Activated gamma-delta T cell treated with Interleukin-2 at 50 U/mL for 16 hours (primary cell): ENCODE results near the gene NTM.

Experiments used
- DNase-seq: peaks from one replicate; pipeline ENCODE4 v3.0.0-alpha.2; 2020

NTM gene

DNA sequence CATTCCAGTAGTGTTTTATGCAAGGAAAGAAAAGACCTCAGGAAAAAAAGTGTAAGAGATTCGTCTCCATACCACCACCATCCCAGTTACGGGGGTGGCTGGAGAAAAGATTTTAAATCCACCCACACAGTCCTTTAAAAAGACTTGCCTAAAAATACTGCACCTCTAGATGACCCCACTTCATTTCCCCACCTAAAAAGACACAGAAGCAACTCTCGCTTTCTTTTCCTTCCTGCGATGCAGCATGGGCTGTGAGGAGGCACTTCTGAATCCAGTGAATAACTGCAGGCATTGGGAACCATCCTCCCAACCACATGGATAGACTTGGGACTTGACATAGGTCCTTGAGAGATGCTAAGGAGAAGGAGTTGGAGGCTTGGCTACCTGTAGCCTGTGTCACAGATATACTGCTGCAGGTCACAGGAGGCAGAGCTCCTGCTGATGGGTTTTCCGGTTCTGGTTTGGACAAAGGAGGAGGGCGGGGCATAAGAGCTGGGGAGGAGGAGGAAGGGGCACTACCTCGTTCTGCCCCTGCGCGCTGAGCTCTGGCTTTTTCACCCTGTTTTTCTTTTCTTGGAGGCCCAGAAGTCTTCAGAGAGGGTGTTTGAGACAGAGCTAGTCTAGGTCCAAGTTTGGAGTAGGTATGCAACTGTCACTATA, 285.9 kb downstream of the NTM start:
- DNase-seq, result no peak

DNA sequence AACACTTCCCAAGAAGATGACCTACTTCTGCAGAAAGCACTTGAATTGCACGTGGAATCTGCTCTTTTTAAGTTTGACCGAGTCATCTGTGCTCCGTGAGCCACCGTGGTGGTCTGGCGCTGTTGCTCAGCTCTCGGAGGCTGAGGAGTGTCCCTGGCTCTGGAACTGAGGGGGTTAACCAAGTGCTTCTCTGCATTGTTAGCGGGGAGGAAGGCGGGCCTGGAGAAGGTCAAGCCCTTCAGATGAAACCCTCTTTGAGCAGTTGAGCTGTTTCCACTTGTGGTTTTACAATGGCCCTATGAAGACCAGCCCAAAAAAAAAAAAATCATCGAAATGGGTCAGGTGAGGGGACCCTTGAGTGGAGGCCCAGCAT, 286.4 kb downstream of the NTM start:
- no peak for DNase-seq

DNA sequence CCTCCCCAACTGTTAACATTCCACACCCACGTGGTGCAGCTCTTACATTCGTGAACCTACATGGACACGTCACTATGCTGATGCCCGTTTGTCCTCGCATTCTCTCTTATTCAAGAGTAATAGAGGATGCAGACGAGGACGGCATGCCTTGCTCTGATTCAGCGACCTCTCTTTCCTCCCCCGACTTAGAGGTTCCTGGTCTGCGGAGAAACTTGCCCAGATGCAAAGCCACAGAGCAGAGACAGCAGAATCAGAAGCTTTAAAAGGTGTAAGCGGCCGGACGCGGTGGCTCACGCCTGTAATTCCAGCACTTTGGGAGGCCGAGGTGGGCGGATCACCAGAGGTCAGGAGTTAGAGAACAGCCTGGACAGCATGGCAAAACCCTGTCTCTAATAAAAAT, 288.0 kb downstream of the NTM start:
- DNase-seq, result no peak

DNA sequence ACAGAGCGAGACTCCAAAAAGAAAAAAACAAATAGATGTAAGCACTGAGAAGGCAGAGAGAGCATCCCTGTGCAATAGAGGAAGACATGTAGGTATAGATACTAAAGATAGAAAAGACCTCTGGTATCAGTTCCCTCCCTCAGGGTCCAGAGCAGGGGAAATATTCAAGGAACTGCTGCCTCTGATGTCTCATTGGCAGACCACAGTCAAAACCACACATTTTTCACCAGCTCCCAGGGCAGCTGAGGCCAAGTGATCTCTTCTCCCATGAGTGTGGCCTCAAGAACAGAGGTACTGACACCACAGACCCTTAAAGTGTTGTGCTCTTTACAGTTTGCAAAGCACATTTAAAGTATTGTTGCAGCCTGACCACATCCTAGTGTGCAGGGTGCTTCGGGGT, 288.5 kb downstream of the NTM start:
- DNase-seq, result no peak

DNA sequence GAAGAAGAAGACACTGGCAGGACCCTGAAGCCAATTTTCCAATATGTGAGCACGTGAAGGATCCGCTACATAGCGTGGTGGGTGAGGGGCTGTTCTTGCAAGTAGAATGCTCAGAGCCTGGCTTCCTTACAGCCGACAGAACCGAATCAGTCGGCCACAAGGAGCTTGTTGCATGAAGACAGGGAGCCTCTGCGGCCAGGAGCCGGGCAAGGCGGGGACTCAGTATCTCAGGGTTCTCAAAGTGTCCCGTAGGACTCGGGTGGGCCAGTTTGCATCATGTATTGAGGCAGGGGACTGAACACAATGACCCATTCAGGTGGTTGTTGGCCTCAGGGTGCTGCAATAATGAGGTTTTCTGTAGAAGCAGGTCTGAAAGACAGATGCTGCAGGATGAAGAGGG, 289.5 kb downstream of the NTM start:
- no peak for DNase-seq

DNA sequence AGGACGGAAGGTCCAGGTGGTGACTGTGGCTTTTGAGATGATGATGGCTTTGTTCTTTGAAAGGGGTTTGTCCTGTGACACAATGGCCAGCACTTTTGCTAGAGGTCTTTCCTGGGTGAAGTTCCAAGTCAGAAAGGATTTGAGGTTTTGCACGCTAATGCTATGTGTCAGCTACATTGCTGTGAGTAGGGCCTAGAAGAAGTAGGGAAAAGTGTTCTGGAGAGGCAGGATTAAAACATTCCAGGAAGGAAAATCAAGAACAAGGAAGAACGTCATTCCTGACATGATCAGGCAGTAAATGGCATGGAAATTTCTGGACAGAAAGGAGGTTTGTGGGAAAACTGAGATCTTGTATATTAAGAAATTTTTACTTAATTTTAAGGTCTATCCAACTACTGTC, 290.7 kb downstream of the NTM start:
- no peak for DNase-seq

DNA sequence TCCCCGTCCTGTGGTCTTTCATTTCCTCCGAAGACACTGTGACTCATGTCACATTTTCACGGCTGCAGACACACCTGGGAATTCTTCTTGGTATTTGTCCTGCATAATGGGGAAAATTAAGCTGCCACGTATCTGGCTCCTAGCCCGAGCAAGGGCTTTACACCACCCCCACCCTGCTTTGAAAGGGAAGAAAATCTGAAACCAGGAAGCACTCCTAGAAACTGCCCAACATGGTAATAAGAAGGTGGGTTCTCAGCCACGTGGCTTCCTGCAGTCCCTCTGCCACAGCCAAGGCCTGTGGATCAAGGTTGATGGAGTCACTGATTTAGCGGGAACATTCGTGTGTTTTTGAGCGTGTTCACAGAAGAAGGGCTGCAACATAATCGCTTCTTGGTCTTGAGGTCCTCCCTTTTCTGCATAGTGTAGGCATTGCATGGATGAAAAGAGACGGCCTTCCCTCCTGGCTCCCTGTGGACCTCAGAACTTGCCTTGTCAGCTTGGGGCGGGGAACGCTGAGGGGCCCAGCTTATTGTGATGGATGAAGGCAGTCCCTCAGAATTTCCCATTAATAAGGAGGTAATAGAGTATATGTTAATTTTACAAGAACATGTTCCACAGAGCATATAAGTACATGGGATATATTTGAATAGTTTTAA, 292.0 kb downstream of the NTM start:
- DNase-seq, result no peak

DNA sequence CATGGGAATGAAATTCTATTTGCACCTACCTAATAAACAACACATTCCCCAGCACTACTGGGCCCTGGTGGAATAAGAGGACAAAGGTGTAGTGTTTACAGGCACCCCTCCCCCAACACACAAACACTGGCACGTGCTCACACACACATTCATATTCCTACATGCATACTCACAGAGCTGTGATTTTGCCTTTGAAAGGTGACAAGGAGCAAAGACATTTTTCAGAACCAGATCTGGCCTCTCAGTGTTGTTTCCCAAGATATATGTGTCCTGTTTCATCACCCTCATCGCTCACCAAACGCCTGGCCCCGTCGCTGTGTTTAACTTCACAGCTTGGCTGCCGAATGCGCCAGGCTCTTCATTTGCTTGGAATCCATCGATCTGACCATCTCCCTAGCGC, 292.6 kb downstream of the NTM start:
- no peak for DNase-seq

DNA sequence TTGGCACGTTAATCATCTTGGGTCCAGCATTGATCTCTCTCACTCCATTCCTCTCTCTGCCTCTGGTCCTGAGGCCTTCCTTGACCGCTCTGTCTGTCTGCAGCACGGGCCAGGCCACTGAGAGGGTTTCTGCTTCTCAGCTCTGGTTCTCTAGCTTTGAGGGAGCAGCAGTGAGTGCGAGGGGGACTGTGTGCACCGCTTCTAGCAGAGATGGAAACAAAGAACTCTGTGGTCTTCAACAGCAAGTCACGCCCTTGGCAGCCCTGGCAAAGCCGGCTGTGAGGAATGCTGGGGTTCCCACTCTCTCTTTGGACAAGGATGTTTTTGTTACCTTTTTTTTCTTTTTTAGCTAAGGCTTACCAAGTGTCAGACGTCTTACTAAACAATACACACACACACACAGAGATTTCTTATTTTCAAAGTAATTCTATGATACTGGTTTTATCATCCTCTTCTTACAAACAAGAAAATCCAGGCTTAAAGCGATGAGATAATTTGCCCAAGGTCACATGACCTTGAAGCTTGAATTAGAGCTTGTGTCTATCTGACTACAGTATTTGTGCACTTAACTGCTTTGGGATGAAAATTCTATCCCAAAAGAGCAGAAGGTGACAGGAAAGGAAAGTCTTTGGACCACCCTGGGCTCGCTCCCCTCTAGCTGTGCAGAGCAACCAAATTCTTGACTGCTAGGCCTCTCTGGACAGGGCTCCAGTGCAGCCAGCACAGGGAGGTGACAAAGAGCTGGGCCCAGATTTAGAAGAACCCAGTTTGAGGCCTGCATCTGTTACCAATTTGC, 293.2 kb downstream of the NTM start:
- no peak for DNase-seq

DNA sequence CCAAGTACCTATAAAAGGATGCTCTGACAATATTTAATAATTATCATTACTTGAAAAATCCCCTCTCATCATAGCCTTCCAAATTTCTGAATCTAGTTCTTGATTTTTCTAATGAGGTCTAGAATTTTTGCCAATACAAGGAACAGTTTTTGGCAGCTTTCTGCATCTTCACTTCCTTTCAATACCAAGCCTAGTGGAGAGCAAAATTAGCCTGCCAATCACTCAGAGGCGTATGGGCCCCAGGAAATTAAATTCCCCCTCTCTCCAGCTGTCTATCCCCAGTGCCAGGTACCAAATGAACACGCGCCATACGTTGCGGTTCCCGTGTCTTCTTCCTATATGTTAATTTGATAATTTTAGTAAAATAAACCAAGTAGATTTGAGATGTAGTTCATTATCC, 293.9 kb downstream of the NTM start:
- no peak for DNase-seq

DNA sequence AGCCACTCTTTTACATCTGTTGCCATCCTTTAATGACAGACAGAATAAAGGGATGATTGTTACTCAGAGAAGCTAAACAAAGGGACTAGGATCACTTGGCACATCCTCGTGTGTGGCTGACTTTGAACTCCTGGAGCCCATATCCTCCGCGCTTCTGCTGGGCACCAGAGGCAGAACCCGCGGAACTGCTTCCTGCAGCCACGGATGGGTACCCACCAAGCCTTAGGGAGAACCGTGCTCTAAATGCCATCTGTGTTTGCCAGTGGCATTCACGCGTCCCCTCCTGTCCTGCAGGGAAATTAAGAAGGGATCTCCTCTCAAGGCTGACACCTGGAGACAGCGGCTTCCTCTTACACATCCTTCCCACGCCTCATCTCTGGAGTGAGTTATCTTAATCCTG, 294.4 kb downstream of the NTM start:
- no peak for DNase-seq

DNA sequence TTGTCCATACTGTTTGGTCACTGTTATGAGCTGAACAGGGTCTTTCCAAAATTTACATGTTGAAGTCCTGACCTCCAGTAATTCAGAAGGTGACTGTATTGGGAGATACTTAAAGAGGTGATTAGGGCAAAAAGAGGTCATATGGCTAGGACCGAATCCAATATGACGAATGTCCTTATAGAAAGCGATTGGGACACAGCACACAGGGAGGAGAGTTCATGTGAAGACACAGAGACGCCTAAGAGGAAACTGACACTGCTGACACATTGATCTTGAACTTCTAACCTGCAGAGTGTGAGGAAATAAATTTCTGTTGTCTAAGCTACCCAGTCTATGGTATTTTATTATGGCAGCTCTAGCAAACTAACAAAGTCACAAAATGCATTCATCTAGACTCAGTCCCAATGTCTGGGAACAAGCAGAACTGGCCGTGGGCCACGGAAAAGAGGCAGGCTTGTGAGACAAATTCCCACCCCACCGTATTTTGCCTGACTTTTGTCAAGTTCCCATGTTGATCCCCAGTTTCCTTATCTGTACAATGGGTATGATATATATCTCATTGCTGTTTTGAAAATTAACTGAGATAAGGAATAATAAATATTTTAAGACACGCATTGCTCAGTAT, 295.0 kb downstream of the NTM start:
- no peak for DNase-seq

DNA sequence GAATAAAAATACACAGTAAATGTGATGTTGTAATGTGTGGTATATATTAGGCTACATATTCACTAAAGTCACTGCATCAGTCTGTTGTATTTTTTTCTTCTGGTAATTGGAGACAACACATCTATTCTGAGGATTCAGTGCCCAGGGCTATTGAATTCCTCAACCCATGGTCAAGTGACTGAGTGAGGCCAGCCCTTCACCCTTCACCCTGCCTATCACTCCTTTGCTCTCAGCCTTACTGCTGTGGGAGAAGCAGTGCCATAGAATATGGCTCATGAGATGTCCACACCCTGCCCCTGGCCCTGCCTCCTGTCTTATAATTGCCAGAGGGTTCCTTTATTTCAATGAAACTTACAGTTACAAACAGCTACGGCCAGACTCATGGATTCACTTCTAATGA, 295.6 kb downstream of the NTM start:
- no peak for DNase-seq

DNA sequence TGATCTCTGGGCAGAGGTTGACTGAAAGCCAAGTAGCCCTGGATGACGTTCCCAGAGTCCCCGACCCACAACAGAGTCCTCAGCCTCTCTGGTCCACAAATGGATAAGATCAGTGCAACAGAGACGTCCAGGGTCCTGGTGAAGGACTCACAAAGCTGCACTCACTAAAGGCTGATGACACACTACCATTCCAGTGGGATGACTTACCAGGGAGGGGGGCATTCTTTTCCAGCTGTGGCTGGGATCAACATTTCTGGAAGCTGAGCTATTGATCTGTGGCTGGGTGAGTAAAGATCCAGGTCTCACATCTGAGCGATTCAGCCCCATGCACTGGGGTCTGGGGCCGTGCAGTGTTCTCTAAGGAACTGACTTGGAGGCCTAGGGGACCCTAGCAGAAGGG, 296.2 kb downstream of the NTM start:
- no peak for DNase-seq

DNA sequence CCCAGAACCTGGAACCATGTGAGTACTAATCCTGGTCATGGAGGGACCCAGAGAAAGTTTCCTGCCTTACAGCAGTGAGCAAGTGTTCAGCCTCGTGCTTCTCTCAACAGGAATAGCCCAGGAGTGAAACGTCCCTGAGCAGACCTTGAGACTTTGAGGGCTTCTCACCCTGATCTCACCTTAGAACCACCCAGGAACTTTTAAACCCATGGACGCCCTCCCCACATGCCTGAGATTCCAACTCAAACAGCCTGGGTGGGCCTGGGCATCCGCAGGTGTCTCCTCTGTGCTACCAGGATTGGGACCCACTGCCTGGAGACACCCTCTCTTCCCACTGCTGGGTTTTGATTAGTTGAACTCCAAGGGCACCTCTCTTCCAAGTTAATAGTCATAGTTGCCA, 297.2 kb downstream of the NTM start:
- DNase-seq, result no peak

DNA sequence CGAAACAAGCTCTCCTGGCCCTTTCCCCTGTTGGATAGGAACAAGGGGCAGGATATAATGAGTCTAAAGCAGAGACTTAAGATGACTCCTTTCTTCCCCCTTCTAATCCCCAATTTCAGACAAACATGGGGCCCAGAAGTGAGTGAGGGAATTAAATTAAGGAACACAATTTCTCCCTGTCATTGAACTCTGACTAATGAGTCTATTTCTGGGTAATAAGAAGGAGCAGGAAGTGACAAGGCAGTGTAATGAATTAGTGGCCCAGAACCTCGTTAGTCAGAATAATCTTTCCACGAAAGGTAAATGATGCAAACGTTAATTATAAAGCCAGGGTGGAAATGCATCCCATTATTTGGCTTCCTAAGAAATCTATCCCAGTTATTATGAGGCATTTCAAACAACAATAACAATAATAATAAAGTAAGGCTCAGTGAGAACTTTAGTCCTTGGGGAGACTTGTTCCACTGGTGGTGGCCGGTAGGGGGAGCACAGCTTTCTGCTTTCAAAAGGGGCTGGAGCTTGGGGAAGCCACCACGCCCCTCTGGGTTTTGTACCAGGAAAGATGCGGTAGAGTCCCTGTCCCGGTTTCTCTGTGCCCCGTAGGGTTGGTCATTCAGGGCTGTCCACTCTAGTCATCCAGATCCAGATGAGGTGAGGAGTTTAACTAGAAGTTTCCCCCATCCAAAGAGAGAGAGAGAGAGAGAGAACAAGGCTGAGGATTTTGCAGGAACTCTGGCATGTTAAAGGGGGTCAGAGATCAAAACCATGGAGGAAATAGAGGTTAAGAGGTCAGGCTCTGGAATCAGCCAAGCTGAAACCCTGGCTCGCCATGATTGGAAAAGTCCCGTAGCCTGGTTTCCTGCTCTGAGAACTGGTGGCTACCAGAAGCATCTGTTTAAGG, 298.3 kb downstream of the NTM start:
- DNase-seq, result no peak

DNA sequence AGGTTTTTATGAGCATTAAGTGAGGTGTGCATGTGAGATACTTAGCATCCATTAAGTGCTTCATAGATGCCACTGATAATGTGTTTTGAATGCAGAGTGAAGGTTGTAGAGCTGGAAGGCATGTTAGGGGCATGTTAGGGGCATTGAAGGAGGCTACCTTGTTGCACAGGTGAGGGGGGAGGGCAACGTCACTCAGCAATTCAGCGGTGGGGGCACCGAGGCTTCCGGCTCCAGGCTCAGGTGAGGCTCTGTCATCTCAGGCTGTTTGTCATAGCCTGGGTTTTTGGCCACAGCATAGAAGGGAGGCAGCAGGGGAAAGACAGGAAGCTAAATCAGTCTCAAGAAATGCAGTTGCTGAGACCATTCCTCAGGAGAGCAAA, 299.0 kb downstream of the NTM start:
- DNase-seq, result no peak

DNA sequence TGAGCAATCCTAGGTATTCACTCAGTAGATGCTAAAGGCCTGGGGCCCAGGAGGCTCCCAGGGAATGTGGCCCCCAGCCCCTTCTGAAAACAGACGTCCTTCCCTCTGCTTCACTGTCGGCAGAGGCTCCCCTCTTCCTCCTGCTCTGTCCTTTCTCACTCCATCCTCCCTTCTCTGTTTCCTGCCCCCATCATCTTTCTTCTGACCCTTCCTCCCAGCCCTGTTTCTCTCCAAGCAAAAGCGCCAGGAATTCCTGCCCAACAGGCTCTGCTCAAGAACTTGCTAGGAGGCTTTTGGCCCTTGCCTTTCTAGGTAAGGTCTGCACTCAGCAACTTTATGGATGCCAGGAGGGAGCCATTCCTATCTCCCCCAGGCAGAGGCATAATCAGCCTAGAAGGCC, 300.5 kb downstream of the NTM start:
- DNase-seq, result no peak

DNA sequence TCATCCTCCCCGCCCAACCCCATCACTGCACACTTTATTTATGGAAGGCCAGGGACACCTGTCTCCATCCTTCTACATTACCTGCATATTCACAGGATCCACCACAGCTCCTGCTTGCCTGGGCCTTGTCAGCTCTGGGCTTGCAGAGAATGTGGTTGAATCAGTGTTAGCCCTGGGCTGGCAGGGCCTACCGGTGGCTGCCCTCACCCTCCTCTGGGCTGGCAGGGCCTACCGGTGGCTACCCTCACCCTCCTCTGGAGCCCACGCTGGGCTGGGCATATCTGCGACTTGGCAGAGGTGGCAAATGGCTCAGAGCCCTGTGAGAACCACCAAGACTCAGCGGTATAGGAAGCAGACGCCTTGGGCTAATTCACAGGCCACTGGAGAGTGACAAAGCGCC, 300.9 kb downstream of the NTM start:
- DNase-seq, result no peak

DNA sequence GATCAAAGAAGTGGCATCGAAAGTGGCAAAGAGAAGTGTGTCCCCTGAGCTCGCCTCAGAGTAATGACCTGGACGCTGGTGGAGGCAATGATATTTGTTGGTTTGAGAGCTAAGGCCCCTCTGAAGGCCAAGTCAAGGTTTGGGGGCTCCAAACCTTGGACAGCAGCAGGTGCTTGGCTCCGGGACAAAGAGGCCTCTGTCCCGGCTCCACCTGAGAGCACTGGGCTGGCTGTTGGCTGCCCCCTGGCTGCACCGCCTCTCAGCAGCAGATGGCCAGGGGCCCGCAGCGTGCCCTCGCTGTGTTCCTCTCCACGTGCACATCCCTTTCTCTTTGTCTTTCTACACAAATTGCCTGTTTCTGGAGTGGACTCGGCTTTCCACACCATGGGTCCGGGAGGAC, 301.3 kb downstream of the NTM start:
- no peak for DNase-seq

DNA sequence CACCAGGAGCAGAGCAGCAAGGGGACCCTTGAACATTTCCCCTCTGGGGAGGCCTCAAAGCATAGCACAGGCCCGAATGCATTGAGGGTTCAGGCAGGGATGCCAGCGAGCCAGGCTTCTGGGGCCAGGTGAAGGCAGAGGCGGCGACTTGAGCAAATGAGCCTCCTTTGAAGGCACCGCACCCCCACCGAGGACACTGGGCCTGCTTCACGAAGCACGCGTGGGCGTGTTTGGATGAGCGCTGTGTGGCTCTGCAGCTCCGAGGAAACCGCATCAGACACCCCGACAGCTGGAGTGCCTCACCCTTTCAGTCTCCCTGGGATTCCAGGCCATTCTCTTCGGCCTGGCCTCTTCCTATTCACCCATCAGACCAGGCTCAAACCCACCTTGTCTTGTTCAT, 301.8 kb downstream of the NTM start:
- no peak for DNase-seq

DNA sequence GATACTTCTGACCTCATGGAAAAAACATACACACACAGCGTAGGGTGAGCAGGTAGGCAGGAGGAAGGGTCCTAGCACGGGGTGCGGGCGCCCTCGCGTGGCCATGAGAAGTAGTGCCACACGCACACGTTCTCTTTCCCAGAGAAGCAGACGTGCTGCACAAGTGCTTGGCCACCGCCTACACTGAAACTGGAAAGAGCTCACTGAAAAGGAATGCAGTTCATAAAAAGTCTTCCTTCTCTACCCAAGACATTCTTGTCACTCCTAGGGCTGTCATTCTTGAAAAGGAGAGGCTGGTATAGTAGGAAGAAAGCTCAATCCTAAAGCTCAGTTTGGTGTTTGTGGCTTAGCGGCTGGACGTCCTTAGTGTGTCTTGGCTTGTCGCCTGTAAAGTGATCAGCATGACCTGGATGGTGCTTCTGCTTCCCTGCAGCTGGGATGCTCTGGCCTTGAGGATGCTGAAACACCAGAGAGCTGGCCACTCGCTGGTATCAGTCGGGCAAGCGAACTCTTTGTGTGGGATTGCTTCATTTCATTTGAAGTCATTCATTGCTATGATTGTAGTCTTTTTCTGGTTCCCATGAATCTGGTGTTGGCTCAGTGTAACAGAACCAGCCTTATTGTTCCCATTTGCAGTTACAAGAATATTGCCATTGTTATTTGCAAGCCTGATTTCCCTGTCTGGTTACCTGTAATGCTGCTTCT, 303.8 kb downstream of the NTM start:
- DNase-seq, result no peak
